ENCODE results near the gene APH1A.
"Not testable (repeated sequence)": the region's sequence is repeated elsewhere in the genome, so short reads cannot be mapped to it uniquely, and the experiment has no call there.

APH1A gene

DNA sequence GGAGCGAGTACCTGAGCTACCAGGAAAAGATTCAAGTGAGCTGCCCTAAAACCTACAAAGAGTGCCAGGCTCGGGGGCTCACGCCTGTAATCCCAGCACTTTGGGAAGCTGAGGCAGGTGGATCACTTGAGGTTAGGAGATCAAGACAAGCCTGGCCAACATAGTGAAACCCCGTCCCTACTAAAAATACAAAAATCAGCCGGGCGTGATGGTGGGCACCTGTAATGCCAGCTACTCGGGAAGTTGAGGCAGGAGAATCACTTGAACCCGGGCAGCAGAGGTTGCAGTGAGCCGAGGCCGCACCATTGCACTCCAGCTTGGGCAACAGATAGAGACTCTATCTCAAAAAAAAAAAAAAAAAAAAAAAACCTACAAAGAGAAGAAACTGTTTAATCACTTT lies 35.9 kb downstream of the APH1A start:
- H3K36me3 Mint-ChIP-seq (ENCODE audit: low read depth) = peaks cover 35% of the 10 kb centered on the region
- H3K4me1 Mint-ChIP-seq (ENCODE audit: low read depth) = peaks cover 22% of the 10 kb centered on the region
- H3K4me3 Mint-ChIP-seq, H3K9me3 Mint-ChIP-seq, H3K27me3 Mint-ChIP-seq: not testable (repeated sequence)
- peak overlapping the region; percentile 98 for H3K27ac Mint-ChIP-seq

DNA sequence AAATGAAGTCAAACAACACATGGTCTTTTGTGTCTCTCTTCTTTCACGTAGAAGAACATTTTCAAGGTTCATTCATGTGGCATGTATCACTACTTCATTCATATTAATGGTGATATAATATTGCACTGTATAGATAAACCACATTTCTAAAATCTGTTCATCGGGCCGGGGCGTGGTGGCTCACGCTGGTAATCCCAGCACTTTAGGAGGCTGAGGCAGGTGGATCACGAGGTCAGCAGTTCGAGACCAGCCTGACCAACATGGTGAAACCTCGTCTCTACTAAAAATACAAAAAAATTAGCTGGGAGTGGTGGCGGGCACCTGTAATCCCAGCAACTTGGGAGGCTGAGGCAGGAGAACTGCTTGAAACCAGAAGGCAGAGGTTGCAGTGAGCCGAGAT lies 40.6 kb downstream of the APH1A start:
- not testable (repeated sequence) for H3K27me3 Mint-ChIP-seq; H3K4me1 Mint-ChIP-seq (ENCODE audit: low read depth); H3K9me3 Mint-ChIP-seq; H3K27ac Mint-ChIP-seq; H3K4me3 Mint-ChIP-seq
- peaks cover 63% of the 10 kb centered on the region for H3K36me3 Mint-ChIP-seq (ENCODE audit: low read depth)

DNA sequence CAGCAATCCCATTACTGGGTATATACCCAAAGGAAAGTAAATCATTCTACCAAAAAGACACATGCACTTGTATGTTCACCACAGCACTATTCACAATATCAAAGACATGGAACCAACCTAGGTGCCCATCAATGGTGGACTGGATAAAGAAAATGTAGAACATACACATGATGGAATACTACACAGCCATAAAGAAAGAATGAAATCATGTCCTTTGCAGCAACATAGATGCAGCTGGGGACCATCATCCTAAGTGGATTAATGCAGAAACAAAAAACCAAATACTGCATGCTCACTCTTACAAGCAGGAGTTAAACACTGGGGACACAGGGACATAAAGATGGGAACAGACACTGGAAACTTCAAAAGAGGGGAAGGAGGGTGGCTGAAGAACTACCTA lies 41.6 kb downstream of the APH1A start:
- peaks cover 3% of the 10 kb centered on the region for H3K4me1 Mint-ChIP-seq (ENCODE audit: low read depth)
- H3K27me3 Mint-ChIP-seq = no peaks in the 10 kb centered on the region
- peaks cover 69% of the 10 kb centered on the region for H3K36me3 Mint-ChIP-seq (ENCODE audit: low read depth)
- no peak overlapping the region for H3K4me3 Mint-ChIP-seq
- no peaks in the 10 kb centered on the region for H3K9me3 Mint-ChIP-seq
- no peak overlapping the region for H3K27ac Mint-ChIP-seq

DNA sequence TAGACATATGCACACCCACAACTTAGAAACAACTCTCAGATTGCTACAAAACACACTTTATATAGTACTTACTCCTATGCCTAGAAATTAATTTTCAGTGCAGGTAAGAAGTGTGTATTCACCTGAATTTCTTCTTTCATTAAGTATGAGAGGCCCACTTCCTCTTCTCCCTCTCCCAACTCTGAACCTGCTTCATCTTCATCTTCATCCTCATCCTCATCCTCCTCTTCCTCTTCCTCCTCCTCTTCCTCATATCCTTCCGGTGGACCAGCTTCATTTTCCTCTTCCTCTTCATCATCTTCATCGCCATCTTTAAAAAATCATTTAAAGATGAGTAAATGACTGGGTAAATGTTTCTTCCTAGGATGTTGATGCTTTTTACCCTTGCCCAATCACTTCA lies 42.3 kb downstream of the APH1A start:
- Mint-ChIP-seq H3K27ac (peak overlapping the region; percentile 33), H3K36me3 (ENCODE audit: low read depth) (peaks cover 69% of the 10 kb centered on the region)

DNA sequence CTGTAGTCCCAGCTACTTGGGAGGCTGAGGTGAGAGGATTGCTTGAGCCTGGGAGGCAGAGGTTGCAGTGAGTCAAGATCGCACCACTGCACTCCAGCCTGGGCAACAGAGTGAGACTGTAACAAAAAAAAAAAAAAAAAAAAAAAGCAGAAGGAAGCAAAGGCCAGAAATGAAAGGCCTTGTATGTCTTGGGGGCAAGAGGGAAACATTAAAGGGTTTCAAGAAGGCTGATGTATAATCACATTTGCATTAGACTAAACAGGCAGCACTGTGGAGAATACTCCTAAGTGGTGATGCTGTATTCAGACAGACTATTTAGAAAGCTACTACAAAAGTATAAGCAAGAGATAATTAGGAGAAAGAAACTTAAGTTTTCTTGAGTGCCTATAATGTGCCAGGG lies 43.3 kb downstream of the APH1A start:
- Mint-ChIP-seq H3K36me3 (ENCODE audit: low read depth) (peaks cover 65% of the 10 kb centered on the region), H3K27ac (no peak overlapping the region), H3K4me3 (no peak overlapping the region), H3K27me3 (no peaks in the 10 kb centered on the region), H3K4me1 (ENCODE audit: low read depth) (peaks cover 3% of the 10 kb centered on the region), H3K9me3 (no peaks in the 10 kb centered on the region)

More for the DNA sequence above, 42.3 kb downstream of the APH1A start:
- H3K4me1 Mint-ChIP-seq (ENCODE audit: low read depth) = peaks cover 3% of the 10 kb centered on the region
- no peaks in the 10 kb centered on the region for H3K9me3 Mint-ChIP-seq
- H3K4me3 Mint-ChIP-seq = no peak overlapping the region
- H3K27me3 Mint-ChIP-seq = no peaks in the 10 kb centered on the region

DNA sequence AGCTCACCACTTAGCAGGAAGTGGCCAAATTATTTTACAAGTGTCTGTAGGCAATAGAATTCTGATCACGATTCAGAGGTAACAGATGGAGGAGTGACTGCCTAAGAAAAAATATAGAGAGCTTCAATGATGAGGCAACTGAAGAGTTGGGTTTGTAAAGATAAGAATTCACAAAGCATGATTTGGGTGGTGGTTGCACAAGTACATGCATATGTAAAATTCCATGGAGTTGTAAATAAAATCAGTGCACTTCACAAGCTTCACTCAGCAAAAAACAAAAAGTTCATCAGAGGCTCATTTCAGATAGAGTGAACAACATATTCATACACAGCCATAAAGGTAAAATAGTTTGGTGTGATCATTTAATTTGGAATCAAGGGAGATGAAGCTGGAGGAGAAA lies 43.8 kb downstream of the APH1A start:
- H3K4me1 Mint-ChIP-seq (ENCODE audit: low read depth) = peaks cover 3% of the 10 kb centered on the region

DNA sequence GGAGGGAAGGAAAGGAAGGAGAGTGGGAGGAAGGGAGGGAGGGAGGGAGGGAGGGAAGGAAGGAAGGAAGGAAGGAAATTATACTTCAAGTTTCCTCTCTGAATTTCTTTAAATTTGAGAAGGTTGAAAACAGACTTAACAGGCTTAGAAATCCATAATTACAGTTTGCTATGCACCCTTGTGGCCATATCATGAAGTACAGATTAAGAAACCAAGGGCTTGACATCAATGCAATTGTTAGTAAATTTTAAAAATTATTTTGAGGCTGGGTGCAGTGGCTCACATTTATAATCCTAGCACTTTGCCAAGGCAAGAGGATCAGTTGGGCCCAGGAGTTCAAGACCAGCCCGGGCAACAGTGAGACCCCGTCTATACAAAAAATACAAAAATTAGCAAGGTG lies 47.3 kb downstream of the APH1A start:
- Mint-ChIP-seq H3K27me3 (no peaks in the 10 kb centered on the region), H3K9me3 (no peaks in the 10 kb centered on the region), H3K4me1 (ENCODE audit: low read depth) (no peaks in the 10 kb centered on the region), H3K36me3 (ENCODE audit: low read depth) (peaks cover 57% of the 10 kb centered on the region), H3K27ac (no peak overlapping the region), H3K4me3 (no peak overlapping the region)

More for the DNA sequence above, 43.8 kb downstream of the APH1A start:
- no peaks in the 10 kb centered on the region for H3K9me3 Mint-ChIP-seq
- H3K27me3 Mint-ChIP-seq = no peaks in the 10 kb centered on the region
- peaks cover 65% of the 10 kb centered on the region for H3K36me3 Mint-ChIP-seq (ENCODE audit: low read depth)
- no peak overlapping the region for H3K4me3 Mint-ChIP-seq
- no peak overlapping the region for H3K27ac Mint-ChIP-seq

DNA sequence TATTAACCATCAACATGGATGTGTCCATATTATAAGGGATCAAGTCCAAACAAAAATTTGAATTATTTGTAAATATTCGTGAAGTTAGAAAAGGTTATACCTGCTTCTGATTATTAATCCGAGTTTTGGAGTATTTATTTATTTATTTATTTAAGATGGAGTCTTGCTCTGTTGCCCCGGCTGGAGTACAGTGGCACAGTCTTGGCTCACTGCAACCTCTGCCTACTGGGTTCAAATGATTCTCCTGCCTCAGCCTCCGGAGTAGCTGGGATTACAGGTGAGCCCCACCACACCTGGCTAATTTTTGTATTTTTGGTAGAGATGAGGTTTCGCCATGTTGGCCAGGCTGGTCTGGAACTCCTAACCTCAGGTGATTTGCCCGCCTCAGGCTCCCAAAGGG lies 53.0 kb downstream of the APH1A start:
- Mint-ChIP-seq H3K36me3 (ENCODE audit: low read depth) (peaks cover 25% of the 10 kb centered on the region), H3K4me1 (ENCODE audit: low read depth) (peaks cover 19% of the 10 kb centered on the region)
- not testable (repeated sequence) for H3K4me3 Mint-ChIP-seq, H3K9me3 Mint-ChIP-seq, H3K27ac Mint-ChIP-seq, H3K27me3 Mint-ChIP-seq
